ENCODE results near the gene CLEC3B.
"Not testable (repeated sequence)": the region's sequence is repeated elsewhere in the genome, so short reads cannot be mapped to it uniquely, and the experiment has no call there.

CLEC3B gene

GRCh38 chr3:45026038-45026437 lies at the start of gene CLEC3B:
CLEC3B (plus strand) TSS chr3:45026303; CDS start chr3:45026363, 60 bp downstream.
- H3K9ac ChIP-seq (ENCODE audit: low read length), result no peak within 1 kb of the TSS
- H3K27me3 ChIP-seq (ENCODE audit: control insufficient read depth, insufficient read depth, low read length), result no peaks in the 10 kb centered on the region
- H3K4me1 ChIP-seq (ENCODE audit: control insufficient read depth, insufficient read depth, low read length), result peaks cover 18% of the 10 kb centered on the region
- peak within 1 kb of the TSS; percentile 60 for H3K27ac ChIP-seq (ENCODE audit: low read depth, low read length)
- no peaks in the 10 kb centered on the region for H3K36me3 ChIP-seq (ENCODE audit: control insufficient read depth, insufficient read depth, low read length)
- peak within 1 kb of the TSS; percentile 47 for H3K4me3 ChIP-seq (ENCODE audit: low read length)

GRCh38 chr3:44981220-44981619 lies 44.9 kb upstream of the CLEC3B start:
- no peak overlapping the region for H3K4me3 ChIP-seq (ENCODE audit: low read length)
- no peaks in the 10 kb centered on the region for H3K27me3 ChIP-seq (ENCODE audit: control insufficient read depth, insufficient read depth, low read length)
- H3K27ac ChIP-seq (ENCODE audit: low read depth, low read length), result no peak overlapping the region
- H3K4me1 ChIP-seq (ENCODE audit: control insufficient read depth, insufficient read depth, low read length), result no peaks in the 10 kb centered on the region
- no peaks in the 10 kb centered on the region for H3K36me3 ChIP-seq (ENCODE audit: control insufficient read depth, insufficient read depth, low read length)
- H3K9ac ChIP-seq (ENCODE audit: low read length), result no peak overlapping the region

GRCh38 chr3:44981751-44982150 lies 44.4 kb upstream of the CLEC3B start:
- Histone ChIP-seq H3K9ac (ENCODE audit: low read length) (no peak overlapping the region), H3K27me3 (ENCODE audit: control insufficient read depth, insufficient read depth, low read length) (no peaks in the 10 kb centered on the region), H3K27ac (ENCODE audit: low read depth, low read length) (no peak overlapping the region), H3K4me1 (ENCODE audit: control insufficient read depth, insufficient read depth, low read length) (no peaks in the 10 kb centered on the region), H3K36me3 (ENCODE audit: control insufficient read depth, insufficient read depth, low read length) (no peaks in the 10 kb centered on the region), H3K4me3 (ENCODE audit: low read length) (no peak overlapping the region)

- Histone ChIP-seq H3K27me3 (ENCODE audit: control insufficient read depth, insufficient read depth, low read length) (no peaks in the 10 kb centered on the region), H3K4me1 (ENCODE audit: control insufficient read depth, insufficient read depth, low read length) (no peaks in the 10 kb centered on the region), H3K27ac (ENCODE audit: low read depth, low read length) (no peak overlapping the region)
Measured at GRCh38 chr3:44982817-44983216, 43.3 kb upstream of the CLEC3B start.

GRCh38 chr3:44983484-44983941 lies 42.6 kb upstream of the CLEC3B start:
- H3K9ac ChIP-seq (ENCODE audit: low read length), result no peak overlapping the region
- no peaks in the 10 kb centered on the region for H3K27me3 ChIP-seq (ENCODE audit: control insufficient read depth, insufficient read depth, low read length)
- H3K4me1 ChIP-seq (ENCODE audit: control insufficient read depth, insufficient read depth, low read length), result no peaks in the 10 kb centered on the region
- H3K27ac ChIP-seq (ENCODE audit: low read depth, low read length), result no peak overlapping the region
- no peak overlapping the region for H3K4me3 ChIP-seq (ENCODE audit: low read length)
- H3K36me3 ChIP-seq (ENCODE audit: control insufficient read depth, insufficient read depth, low read length), result no peaks in the 10 kb centered on the region

More at GRCh38 chr3:44982817-44983216, 43.3 kb upstream of the CLEC3B start:
- Histone ChIP-seq H3K4me3 (ENCODE audit: low read length) (no peak overlapping the region), H3K9ac (ENCODE audit: low read length) (no peak overlapping the region), H3K36me3 (ENCODE audit: control insufficient read depth, insufficient read depth, low read length) (no peaks in the 10 kb centered on the region)

GRCh38 chr3:44984335-44984734 lies 41.8 kb upstream of the CLEC3B start:
- Histone ChIP-seq H3K27me3 (ENCODE audit: control insufficient read depth, insufficient read depth, low read length) (no peaks in the 10 kb centered on the region), H3K4me1 (ENCODE audit: control insufficient read depth, insufficient read depth, low read length) (no peaks in the 10 kb centered on the region), H3K4me3 (ENCODE audit: low read length) (no peak overlapping the region), H3K27ac (ENCODE audit: low read depth, low read length) (no peak overlapping the region), H3K36me3 (ENCODE audit: control insufficient read depth, insufficient read depth, low read length) (no peaks in the 10 kb centered on the region), H3K9ac (ENCODE audit: low read length) (no peak overlapping the region)

- H3K36me3 ChIP-seq (ENCODE audit: control insufficient read depth, insufficient read depth, low read length); H3K27ac ChIP-seq (ENCODE audit: low read depth, low read length); H3K27me3 ChIP-seq (ENCODE audit: control insufficient read depth, insufficient read depth, low read length); H3K4me1 ChIP-seq (ENCODE audit: control insufficient read depth, insufficient read depth, low read length); H3K9ac ChIP-seq (ENCODE audit: low read length); H3K4me3 ChIP-seq (ENCODE audit: low read length): not testable (repeated sequence)
Measured at GRCh38 chr3:44986330-44986729, 39.8 kb upstream of the CLEC3B start.

- Histone ChIP-seq H3K27ac (ENCODE audit: low read depth, low read length) (no peak overlapping the region), H3K4me1 (ENCODE audit: control insufficient read depth, insufficient read depth, low read length) (no peaks in the 10 kb centered on the region)
Measured at GRCh38 chr3:44987332-44987731, 38.8 kb upstream of the CLEC3B start.

GRCh38 chr3:44988073-44988472 lies 38.0 kb upstream of the CLEC3B start:
- H3K36me3 ChIP-seq (ENCODE audit: control insufficient read depth, insufficient read depth, low read length), result peaks cover 5% of the 10 kb centered on the region
- no peak overlapping the region for H3K9ac ChIP-seq (ENCODE audit: low read length)
- H3K4me1 ChIP-seq (ENCODE audit: control insufficient read depth, insufficient read depth, low read length), result no peaks in the 10 kb centered on the region
- H3K4me3 ChIP-seq (ENCODE audit: low read length), result no peak overlapping the region
- H3K27ac ChIP-seq (ENCODE audit: low read depth, low read length), result no peak overlapping the region
- no peaks in the 10 kb centered on the region for H3K27me3 ChIP-seq (ENCODE audit: control insufficient read depth, insufficient read depth, low read length)

More at GRCh38 chr3:44987332-44987731, 38.8 kb upstream of the CLEC3B start:
- Histone ChIP-seq H3K27me3 (ENCODE audit: control insufficient read depth, insufficient read depth, low read length) (no peaks in the 10 kb centered on the region), H3K4me3 (ENCODE audit: low read length) (no peak overlapping the region), H3K36me3 (ENCODE audit: control insufficient read depth, insufficient read depth, low read length) (peaks cover 5% of the 10 kb centered on the region), H3K9ac (ENCODE audit: low read length) (no peak overlapping the region)

GRCh38 chr3:44989141-44989540 lies 37.0 kb upstream of the CLEC3B start:
- H3K27me3 ChIP-seq (ENCODE audit: control insufficient read depth, insufficient read depth, low read length), result no peaks in the 10 kb centered on the region
- H3K36me3 ChIP-seq (ENCODE audit: control insufficient read depth, insufficient read depth, low read length), result peaks cover 5% of the 10 kb centered on the region
- H3K27ac ChIP-seq (ENCODE audit: low read depth, low read length), result no peak overlapping the region
- H3K4me1 ChIP-seq (ENCODE audit: control insufficient read depth, insufficient read depth, low read length), result no peaks in the 10 kb centered on the region
- H3K4me3 ChIP-seq (ENCODE audit: low read length), result no peak overlapping the region
- H3K9ac ChIP-seq (ENCODE audit: low read length), result no peak overlapping the region

- no peaks in the 10 kb centered on the region for H3K27me3 ChIP-seq (ENCODE audit: control insufficient read depth, insufficient read depth, low read length)
- no peak overlapping the region for H3K9ac ChIP-seq (ENCODE audit: low read length)
- H3K36me3 ChIP-seq (ENCODE audit: control insufficient read depth, insufficient read depth, low read length), result peaks cover 5% of the 10 kb centered on the region
- H3K4me1 ChIP-seq (ENCODE audit: control insufficient read depth, insufficient read depth, low read length), result no peaks in the 10 kb centered on the region
- H3K27ac ChIP-seq (ENCODE audit: low read depth, low read length), result no peak overlapping the region
- H3K4me3 ChIP-seq (ENCODE audit: low read length), result no peak overlapping the region
Measured at GRCh38 chr3:44989636-44990373, 36.3 kb upstream of the CLEC3B start.

- no peak overlapping the region for H3K27ac ChIP-seq (ENCODE audit: low read depth, low read length)
- H3K4me3 ChIP-seq (ENCODE audit: low read length), result no peak overlapping the region
- peaks cover 5% of the 10 kb centered on the region for H3K36me3 ChIP-seq (ENCODE audit: control insufficient read depth, insufficient read depth, low read length)
- H3K27me3 ChIP-seq (ENCODE audit: control insufficient read depth, insufficient read depth, low read length), result no peaks in the 10 kb centered on the region
- no peak overlapping the region for H3K9ac ChIP-seq (ENCODE audit: low read length)
- no peaks in the 10 kb centered on the region for H3K4me1 ChIP-seq (ENCODE audit: control insufficient read depth, insufficient read depth, low read length)
Measured at GRCh38 chr3:44991326-44991725, 34.8 kb upstream of the CLEC3B start.
